Muscle layer of colon (tissue), 2 donors: ENCODE results near the gene TUFT1.

ENCODE experiments used
- H3K27ac ChIP-seq: one replicate; pipeline ENCODE4 v1.7.0; 2013; ENCODE audit warnings: low read depth, mild to moderate bottlenecking, low read length, moderate library complexity
- H3K27me3 ChIP-seq, 2 donors: one replicate each; pipeline ENCODE4 v1.7.0; 2013; ENCODE audit warnings: low read length in 2 of 2, mild to moderate bottlenecking in 2 of 2; ENCODE audit not compliant: insufficient read depth in 2 of 2, control insufficient read depth in 1 of 2
- H3K36me3 ChIP-seq: one replicate; pipeline ENCODE4 v1.7.0; 2013; ENCODE audit warnings: mild to moderate bottlenecking, low read length; ENCODE audit not compliant: insufficient read depth
- H3K4me1 ChIP-seq: one replicate; pipeline ENCODE4 v1.7.0; 2013; ENCODE audit warnings: mild to moderate bottlenecking, low read length; ENCODE audit not compliant: insufficient read depth
- H3K4me3 ChIP-seq, 2 donors: one replicate each; pipeline ENCODE4 v1.7.0; 2013; ENCODE audit warnings: low read length in 2 of 2, low read depth in 1 of 2, mild to moderate bottlenecking in 1 of 2, moderate library complexity in 1 of 2
- H3K9ac ChIP-seq: one replicate; pipeline ENCODE4 v1.7.0; 2013; ENCODE audit warnings: low read length
- H3K9me3 ChIP-seq: one replicate; pipeline ENCODE4 v1.7.0; 2013; ENCODE audit warnings: mild to moderate bottlenecking, low read length
- donor health status: abdominal sarcoma.
- donor health status: Adenocarcinoma of cecum.

TUFT1 gene

GRCh38 chr1:151570819-151571218, 30.7 kb downstream of the TUFT1 start:
- Histone ChIP-seq H3K4me1 (no peaks in the 10 kb centered on the region), H3K27ac (no peak overlapping the region)

GRCh38 chr1:151574575-151575529, 34.7 kb downstream of the TUFT1 start:
- Histone ChIP-seq H3K36me3 (peaks cover 55% of the 10 kb centered on the region), H3K27ac (no peak overlapping the region), H3K4me1 (no peaks in the 10 kb centered on the region), H3K9ac (no peak overlapping the region), H3K4me3 (no peak overlapping the region), H3K27me3 (no peaks in the 10 kb centered on the region), H3K9me3 (no peaks in the 10 kb centered on the region)

More at GRCh38 chr1:151570819-151571218, 30.7 kb downstream of the TUFT1 start:
- H3K4me3 ChIP-seq = no peak overlapping the region
- H3K36me3 ChIP-seq = peaks cover 57% of the 10 kb centered on the region
- no peaks in the 10 kb centered on the region for H3K27me3 ChIP-seq
- H3K9ac ChIP-seq = no peak overlapping the region
- no peaks in the 10 kb centered on the region for H3K9me3 ChIP-seq

GRCh38 chr1:151577173-151577572, 37.1 kb downstream of the TUFT1 start:
- Histone ChIP-seq H3K36me3 (peaks cover 55% of the 10 kb centered on the region), H3K4me1 (no peaks in the 10 kb centered on the region)

GRCh38 chr1:151578941-151579340, 38.8 kb downstream of the TUFT1 start:
- Histone ChIP-seq H3K9me3 (no peaks in the 10 kb centered on the region), H3K9ac (no peak overlapping the region), H3K36me3 (peaks cover 44% of the 10 kb centered on the region), H3K27ac (no peak overlapping the region), H3K27me3 (no peaks in the 10 kb centered on the region), H3K4me1 (no peaks in the 10 kb centered on the region), H3K4me3 (no peak overlapping the region)

More at GRCh38 chr1:151577173-151577572, 37.1 kb downstream of the TUFT1 start:
- Histone ChIP-seq H3K9ac (no peak overlapping the region), H3K4me3 (no peak overlapping the region), H3K27ac (no peak overlapping the region), H3K27me3 (no peaks in the 10 kb centered on the region), H3K9me3 (no peaks in the 10 kb centered on the region)

GRCh38 chr1:151579436-151580225, 39.5 kb downstream of the TUFT1 start:
- H3K36me3 ChIP-seq = peaks cover 37% of the 10 kb centered on the region
- H3K9me3 ChIP-seq = no peaks in the 10 kb centered on the region
- peaks cover 4% of the 10 kb centered on the region for H3K4me1 ChIP-seq
- no peak overlapping the region for H3K27ac ChIP-seq
- no peak overlapping the region for H3K9ac ChIP-seq
- H3K4me3 ChIP-seq = no peak overlapping the region
- H3K27me3 ChIP-seq = no peaks in the 10 kb centered on the region

GRCh38 chr1:151581451-151581850, 41.3 kb downstream of the TUFT1 start:
- H3K4me1 ChIP-seq = peaks cover 4% of the 10 kb centered on the region
- no peaks in the 10 kb centered on the region for H3K9me3 ChIP-seq
- H3K36me3 ChIP-seq = peaks cover 20% of the 10 kb centered on the region
- no peak overlapping the region for H3K27ac ChIP-seq
- no peak overlapping the region for H3K9ac ChIP-seq
- H3K4me3 ChIP-seq = no peak overlapping the region
- H3K27me3 ChIP-seq = no peaks in the 10 kb centered on the region

- Histone ChIP-seq H3K9me3 (no peaks in the 10 kb centered on the region), H3K4me3 (no peak overlapping the region), H3K27ac (no peak overlapping the region), H3K36me3 (peaks cover 20% of the 10 kb centered on the region), H3K4me1 (peaks cover 4% of the 10 kb centered on the region), H3K27me3 (no peaks in the 10 kb centered on the region), H3K9ac (no peak overlapping the region)
Measured at GRCh38 chr1:151581921-151582320, 41.8 kb downstream of the TUFT1 start.

- no peak overlapping the region for H3K27ac ChIP-seq
- H3K9ac ChIP-seq = no peak overlapping the region
- H3K4me3 ChIP-seq = no peak overlapping the region
- H3K27me3 ChIP-seq = no peaks in the 10 kb centered on the region
- peaks cover 4% of the 10 kb centered on the region for H3K4me1 ChIP-seq
- peaks cover 14% of the 10 kb centered on the region for H3K36me3 ChIP-seq
- H3K9me3 ChIP-seq = no peaks in the 10 kb centered on the region
Measured at GRCh38 chr1:151583796-151584195, 43.7 kb downstream of the TUFT1 start.

- Histone ChIP-seq H3K9me3 (no peaks in the 10 kb centered on the region), H3K27ac (no peak overlapping the region)
Measured at GRCh38 chr1:151584278-151584677, 44.2 kb downstream of the TUFT1 start.

GRCh38 chr1:151584780-151585179, 44.7 kb downstream of the TUFT1 start:
- Histone ChIP-seq H3K27me3 (no peaks in the 10 kb centered on the region), H3K36me3 (peaks cover 4% of the 10 kb centered on the region), H3K9me3 (no peaks in the 10 kb centered on the region), H3K9ac (no peak overlapping the region), H3K27ac (no peak overlapping the region), H3K4me3 (no peak overlapping the region), H3K4me1 (peaks cover 4% of the 10 kb centered on the region)

More at GRCh38 chr1:151584278-151584677, 44.2 kb downstream of the TUFT1 start:
- Histone ChIP-seq H3K36me3 (peaks cover 9% of the 10 kb centered on the region), H3K9ac (no peak overlapping the region), H3K4me1 (peaks cover 4% of the 10 kb centered on the region), H3K4me3 (no peak overlapping the region), H3K27me3 (no peaks in the 10 kb centered on the region)

- H3K9ac ChIP-seq = no peak overlapping the region
- no peak overlapping the region for H3K4me3 ChIP-seq
- no peaks in the 10 kb centered on the region for H3K9me3 ChIP-seq
- H3K36me3 ChIP-seq = no peaks in the 10 kb centered on the region
- H3K27me3 ChIP-seq = no peaks in the 10 kb centered on the region
- H3K4me1 ChIP-seq = peaks cover 4% of the 10 kb centered on the region
- H3K27ac ChIP-seq = no peak overlapping the region
Measured at GRCh38 chr1:151585622-151586021, 45.5 kb downstream of the TUFT1 start.
